Neural crest cell (in vitro differentiated cells): ENCODE results near the gene PSMA6. TPM values are rescaled to one million over a fixed set of nuclear protein-coding genes. Genes with fewer than 3 reads are reported as not detected.

ENCODE experiments used
- DNase-seq: peaks from one replicate; pipeline ENCODE4 v3.0.0; 2021; ENCODE audit warnings: low read depth, mixed read lengths, low spot score
- H3K27ac Mint-ChIP-seq: one replicate; pipeline ENCODE4 v1.8.0; 2021; ENCODE audit warnings: mild to moderate bottlenecking, mixed read lengths; ENCODE audit not compliant: unreplicated experiment
- H3K27me3 Mint-ChIP-seq: 2 replicates; pipeline ENCODE4 v1.8.0; 2021; ENCODE audit warnings: low read depth, mild to moderate bottlenecking, mixed read lengths
- H3K36me3 Mint-ChIP-seq: 2 replicates; pipeline ENCODE4 v1.8.0; 2021; ENCODE audit warnings: low read depth, mild to moderate bottlenecking, mixed read lengths
- H3K4me1 Mint-ChIP-seq: 2 replicates; pipeline ENCODE4 v1.8.0; 2021; ENCODE audit warnings: mixed read lengths
- H3K4me3 Mint-ChIP-seq: one replicate; pipeline ENCODE4 v1.8.0; 2021; ENCODE audit warnings: mild to moderate bottlenecking, mixed read lengths
- H3K9me3 Mint-ChIP-seq: 2 replicates; pipeline ENCODE4 v1.8.0; 2021; ENCODE audit warnings: mixed read lengths
- total RNA-seq: library from RNA; stranded (reverse); gene quantifications from 2 replicates; pipeline ENCODE4 v1.2.1, GENCODE V29; 2021
- TF ChIP-seq, protein P1 (sequence below): fragments of 200-600 bp; sonication (generic); conservative IDR thresholded peaks from 2 replicates; pipeline ENCODE4 v1.5.0; 2021; ENCODE audit warnings: antibody characterized with exemption, mild to moderate bottlenecking

The PSMA6 gene
- total RNA-seq, 1 donor from 2014 or later = 229 TPM

GRCh38 chr14:35338731-35339405, 46.7 kb downstream of the PSMA6 start:
- Mint-ChIP-seq H3K27ac (no peak overlapping the region), H3K4me1 (peaks cover 17% of the 10 kb centered on the region), H3K9me3 (no peaks in the 10 kb centered on the region), H3K4me3 (no peak overlapping the region), H3K27me3 (no peaks in the 10 kb centered on the region), H3K36me3 (no peaks in the 10 kb centered on the region)
- DNase-seq = no peak
- TF ChIP-seq, protein P1, sequence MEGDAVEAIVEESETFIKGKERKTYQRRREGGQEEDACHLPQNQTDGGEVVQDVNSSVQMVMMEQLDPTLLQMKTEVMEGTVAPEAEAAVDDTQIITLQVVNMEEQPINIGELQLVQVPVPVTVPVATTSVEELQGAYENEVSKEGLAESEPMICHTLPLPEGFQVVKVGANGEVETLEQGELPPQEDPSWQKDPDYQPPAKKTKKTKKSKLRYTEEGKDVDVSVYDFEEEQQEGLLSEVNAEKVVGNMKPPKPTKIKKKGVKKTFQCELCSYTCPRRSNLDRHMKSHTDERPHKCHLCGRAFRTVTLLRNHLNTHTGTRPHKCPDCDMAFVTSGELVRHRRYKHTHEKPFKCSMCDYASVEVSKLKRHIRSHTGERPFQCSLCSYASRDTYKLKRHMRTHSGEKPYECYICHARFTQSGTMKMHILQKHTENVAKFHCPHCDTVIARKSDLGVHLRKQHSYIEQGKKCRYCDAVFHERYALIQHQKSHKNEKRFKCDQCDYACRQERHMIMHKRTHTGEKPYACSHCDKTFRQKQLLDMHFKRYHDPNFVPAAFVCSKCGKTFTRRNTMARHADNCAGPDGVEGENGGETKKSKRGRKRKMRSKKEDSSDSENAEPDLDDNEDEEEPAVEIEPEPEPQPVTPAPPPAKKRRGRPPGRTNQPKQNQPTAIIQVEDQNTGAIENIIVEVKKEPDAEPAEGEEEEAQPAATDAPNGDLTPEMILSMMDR = no peak

- TF ChIP-seq, protein P1 = no peak
- Mint-ChIP-seq H3K9me3 (no peaks in the 10 kb centered on the region), H3K4me1 (peaks cover 24% of the 10 kb centered on the region), H3K27ac (no peak overlapping the region), H3K4me3 (no peak overlapping the region), H3K36me3 (no peaks in the 10 kb centered on the region), H3K27me3 (no peaks in the 10 kb centered on the region)
- DNase-seq = no peak
Observed at GRCh38 chr14:35339761-35340406, 47.7 kb downstream of the PSMA6 start.

- Mint-ChIP-seq H3K4me3 (no peak overlapping the region), H3K27me3 (no peaks in the 10 kb centered on the region), H3K4me1 (peaks cover 24% of the 10 kb centered on the region), H3K9me3 (no peaks in the 10 kb centered on the region), H3K27ac (no peak overlapping the region), H3K36me3 (no peaks in the 10 kb centered on the region)
- no peak for DNase-seq
- TF ChIP-seq, protein P1 = no peak
Observed at GRCh38 chr14:35340616-35341453, 48.7 kb downstream of the PSMA6 start.

GRCh38 chr14:35341454-35341750, 49.2 kb downstream of the PSMA6 start:
- no peak overlapping the region for H3K4me3 Mint-ChIP-seq
- no peak overlapping the region for H3K27ac Mint-ChIP-seq
- TF ChIP-seq, protein P1 = no peak
- no peaks in the 10 kb centered on the region for H3K36me3 Mint-ChIP-seq
- DNase-seq = no peak
- H3K4me1 Mint-ChIP-seq = peaks cover 18% of the 10 kb centered on the region
- no peaks in the 10 kb centered on the region for H3K27me3 Mint-ChIP-seq
- no peaks in the 10 kb centered on the region for H3K9me3 Mint-ChIP-seq

DNA sequence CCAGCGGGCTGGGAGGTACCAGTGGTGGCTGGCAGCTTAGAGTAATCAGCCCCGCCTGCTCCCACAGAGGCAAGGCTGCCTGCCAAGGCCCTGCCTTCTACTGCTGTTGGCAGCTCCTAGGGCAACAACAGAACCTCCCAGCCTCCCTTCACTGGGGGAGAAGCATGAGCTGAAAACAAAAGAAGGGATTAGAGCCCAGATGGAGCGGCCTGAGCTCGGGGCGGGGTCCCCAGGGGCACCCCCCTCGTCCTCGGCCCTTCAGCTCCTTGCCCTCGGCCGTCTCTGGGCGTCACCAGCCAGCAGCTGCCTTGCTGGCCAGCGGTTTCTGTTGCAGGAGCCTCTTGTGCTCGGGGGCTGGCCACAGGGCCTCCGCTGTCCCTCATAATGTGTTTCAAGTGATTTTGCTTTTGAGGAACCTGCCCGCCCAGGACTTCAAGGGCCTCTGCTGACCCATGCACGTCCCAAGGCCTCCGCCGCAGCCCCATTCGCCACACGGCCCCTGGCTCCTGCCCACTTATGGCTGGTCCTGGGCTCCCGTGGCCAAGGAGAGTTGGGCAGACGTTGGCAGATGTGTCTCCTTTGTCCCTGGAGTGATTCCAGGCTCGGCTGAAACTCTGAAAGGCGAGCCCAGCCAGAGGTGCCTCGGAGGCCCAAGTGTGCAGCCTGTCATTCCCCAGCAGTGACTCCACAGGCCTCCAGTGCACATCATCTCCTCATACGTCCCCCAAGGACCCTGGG, 49.7 kb downstream of the PSMA6 start:
- no peak for DNase-seq

More for the DNA sequence above, 49.7 kb downstream of the PSMA6 start:
- Mint-ChIP-seq H3K27ac (peak overlapping the region; percentile 6), H3K27me3 (no peaks in the 10 kb centered on the region), H3K4me1 (peaks cover 15% of the 10 kb centered on the region), H3K4me3 (no peak overlapping the region), H3K9me3 (no peaks in the 10 kb centered on the region), H3K36me3 (no peaks in the 10 kb centered on the region)
- TF ChIP-seq, protein P1 = no peak
